Hypothalamus (tissue), 51 donors: Measurements from ENCODE around the gene BORCS6.

Experiments
- DNase-seq, 51 donors: peaks; one replicate each; lab custom pipeline; 2025; lab: John Stamatoyannopoulos, UW

The BORCS6 gene

GRCh38 chr17:8146381-8147140 is 43.4 kb downstream of the BORCS6 start:
- no peak for DNase-seq

- DNase-seq = no peak
Measured at GRCh38 chr17:8145811-8146210, 44.2 kb downstream of the BORCS6 start.

GRCh38 chr17:8144401-8145231 is 45.4 kb downstream of the BORCS6 start:
- DNase-seq = no peak

GRCh38 chr17:8143581-8144400 is 46.2 kb downstream of the BORCS6 start:
- no peak for DNase-seq

- no peak for DNase-seq
Measured at GRCh38 chr17:8142887-8143580, 46.9 kb downstream of the BORCS6 start.

GRCh38 chr17:8142158-8142886 is 47.7 kb downstream of the BORCS6 start:
- DNase-seq = no peak

- DNase-seq = no peak
Measured at GRCh38 chr17:8141741-8142140, 48.2 kb downstream of the BORCS6 start.

- no peak for DNase-seq
Measured at GRCh38 chr17:8141045-8141444, 48.9 kb downstream of the BORCS6 start.

GRCh38 chr17:8140065-8141029 is 49.6 kb downstream of the BORCS6 start:
- no peak for DNase-seq

- DNase-seq = peak in 50 of 51 donors; percentile 60 to 98 (median 89)
Measured at GRCh38 chr17:8138672-8139371, 51.2 kb downstream of the BORCS6 start.

GRCh38 chr17:8138374-8138671 is 51.7 kb downstream of the BORCS6 start:
- DNase-seq = no peak
